SK-N-SH (cell line): Measurements from ENCODE around the gene CYREN. TPM values are rescaled to one million over a fixed set of nuclear protein-coding genes. Genes with fewer than 3 reads are reported as not detected.

Experiments
- CTCF ChIA-PET: fragments of 300-600, 350-600 bp; formaldehyde crosslinking; extraction: SDS; loops from one replicate; lab custom pipeline; 2021; lab: Yijun Ruan, JAX
- POLR2A ChIA-PET: fragments of 350-600 bp; sonication (Branson Sonifier 250); formaldehyde crosslinking; extraction: SDS; loops from one replicate; lab custom pipeline; 2020; ENCODE audit warnings: antibody characterized with exemption, inconsistent platforms; lab: Yijun Ruan, JAX
- DNase-seq: peaks from one replicate; pipeline ENCODE4 v3.0.0; 2012
- H2AFZ ChIP-seq: fragments of 200-600 bp; sonication (generic); 2 replicates; pipeline ENCODE4 v1.8.1; 2016; ENCODE audit warnings: antibody characterized with exemption, mild to moderate bottlenecking, low read depth
- H3F3A ChIP-seq: fragments of 200-600 bp; sonication (generic); replicated peaks from 2 replicates; pipeline ENCODE3; 2016; ENCODE audit warnings: antibody characterized with exemption, mild to moderate bottlenecking; ENCODE audit not compliant: insufficient read depth
- H3K27ac ChIP-seq, 2 experiments: fragments of 200-500 bp in 1 of 2; fragments of 200-600 bp in 1 of 2; sonication (Bioruptor generic) in 1 of 2; sonication (generic), shearing (Covaris generic) in 1 of 2; 2 replicates each; pipeline versions ENCODE4 v1.5.1 to v1.6.1; 2014 to 2016; ENCODE audit warnings: low read depth in 2 of 2, inconsistent platforms in 1 of 2, low read length in 1 of 2, mild to moderate bottlenecking in 1 of 2, mixed read lengths in 1 of 2
- H3K27me3 ChIP-seq: fragments of 200-600 bp; sonication (generic), shearing (Covaris generic); 2 replicates; pipeline ENCODE4 v1.6.1; 2016; ENCODE audit warnings: mixed run types; ENCODE audit not compliant: insufficient read depth
- H3K36me3 ChIP-seq, 2 experiments: fragments of 200-500 bp in 1 of 2; fragments of 200-600 bp in 1 of 2; sonication (Bioruptor generic) in 1 of 2; sonication (generic) in 1 of 2; replicated peaks in 1 of 2; 2 replicates each; pipeline versions ENCODE3 to v1.5.1; 2014 to 2016; ENCODE audit warnings: low read length in 1 of 2, mild to moderate bottlenecking in 1 of 2; ENCODE audit not compliant: insufficient read depth in 2 of 2, control insufficient read depth in 1 of 2
- H3K4me1 ChIP-seq, 2 experiments: fragments of 200-500 bp in 1 of 2; fragments of 200-600 bp in 1 of 2; sonication (Bioruptor generic) in 1 of 2; sonication (generic), shearing (Covaris generic) in 1 of 2; 2 replicates each; pipeline versions ENCODE4 v1.5.1 to v1.6.1; 2014 to 2016; ENCODE audit warnings: low read depth in 1 of 2, low read length in 1 of 2, mixed run types in 1 of 2; ENCODE audit not compliant: insufficient read depth in 2 of 2, control insufficient read depth in 1 of 2
- H3K4me2 ChIP-seq: fragments of 200-600 bp; sonication (generic), shearing (Covaris generic); 2 replicates; pipeline ENCODE4 v1.6.1; 2017; ENCODE audit warnings: mixed run types
- H3K4me3 ChIP-seq, 2 experiments: fragments of 200-500 bp in 1 of 2; fragments of 200-600 bp in 1 of 2; sonication (Bioruptor generic) in 1 of 2; sonication (generic), shearing (Covaris generic) in 1 of 2; 2 replicates each; pipeline versions ENCODE4 v1.5.1 to v1.8.1; 2014 to 2016; ENCODE audit warnings: low read depth in 2 of 2, inconsistent platforms in 1 of 2, low read length in 1 of 2, mild to moderate bottlenecking in 1 of 2, mixed read lengths in 1 of 2, moderate library complexity in 1 of 2
- H3K79me2 ChIP-seq: fragments of 200-600 bp; sonication (generic); 2 replicates; pipeline ENCODE4 v1.8.1; 2017; ENCODE audit warnings: mild to moderate bottlenecking; ENCODE audit not compliant: insufficient read depth
- H3K9ac ChIP-seq: fragments of 200-600 bp; sonication (generic); 2 replicates; pipeline ENCODE4 v1.6.1; 2017; ENCODE audit warnings: mixed run types
- H3K9me2 ChIP-seq: fragments of 200-600 bp; sonication (generic); 2 replicates; pipeline ENCODE4 v1.6.1; 2017; ENCODE audit warnings: mixed run types
- H3K9me3 ChIP-seq: fragments of 200-600 bp; sonication (generic); 2 replicates; pipeline ENCODE4 v1.6.1; 2017; ENCODE audit warnings: mixed run types, mild to moderate bottlenecking, moderate library complexity
- H4K20me1 ChIP-seq: fragments of 200-600 bp; sonication (generic); 2 replicates; pipeline ENCODE4 v1.6.1; 2017; ENCODE audit warnings: mild to moderate bottlenecking, mixed run types; ENCODE audit not compliant: insufficient read depth
- CHD2 ChIP-seq: fragments of 150-350 bp; IDR thresholded peaks from 2 replicates; pipeline ENCODE4 v1.6.1; 2018; ENCODE audit warnings: low read length; ENCODE audit not compliant: partially characterized antibody
- CTCF ChIP-seq: fragments of 200-600 bp; sonication (generic); IDR thresholded peaks from 2 replicates; pipeline ENCODE4 v1.6.1; 2017; ENCODE audit warnings: antibody characterized with exemption, mild to moderate bottlenecking, moderate library complexity
- ELF1 ChIP-seq: IDR thresholded peaks from 2 replicates; pipeline ENCODE4 v1.4.0; 2012
- EP300 ChIP-seq, 2 experiments: IDR thresholded peaks; 2 replicates each; pipeline versions ENCODE4 v1.4.0 to v1.6.1; 2012; ENCODE audit warnings: borderline replicate concordance in 1 of 2, low read depth in 1 of 2, low read length in 1 of 2
- EZH2phosphoT487 ChIP-seq: fragments of 200-600 bp; sonication (generic); IDR thresholded peaks from 2 replicates; pipeline ENCODE4 v1.6.1; 2017; ENCODE audit warnings: low read depth, mixed run types, mild to moderate bottlenecking, antibody characterized with exemption, moderate library complexity, borderline replicate concordance
- FOSL2 ChIP-seq: IDR thresholded peaks from 2 replicates; pipeline ENCODE4 v1.4.0; 2012; ENCODE audit warnings: low read depth, mild to moderate bottlenecking, moderate library complexity, borderline replicate concordance
- FOXJ3 ChIP-seq: sonication (generic); formaldehyde crosslinking; IDR thresholded peaks from 2 replicates; pipeline ENCODE4 v1.5.1; 2020; ENCODE audit warnings: mild to moderate bottlenecking, missing genetic modification reagents
- JUND ChIP-seq: IDR thresholded peaks from 2 replicates; pipeline ENCODE4 v1.4.0; 2012
- MAX ChIP-seq: IDR thresholded peaks from 2 replicates; pipeline ENCODE4 v1.4.0; 2012; ENCODE audit warnings: low read depth
- MEF2A ChIP-seq: IDR thresholded peaks from 2 replicates; pipeline ENCODE4 v1.4.0; 2012; ENCODE audit warnings: low read depth, borderline replicate concordance
- NFIC ChIP-seq: IDR thresholded peaks from 2 replicates; pipeline ENCODE4 v1.4.0; 2012; ENCODE audit warnings: borderline replicate concordance
- NRF1 ChIP-seq: IDR thresholded peaks from 2 replicates; pipeline ENCODE4 v1.6.1; 2012; ENCODE audit warnings: low read depth, mild to moderate bottlenecking, low read length
- PBX3 ChIP-seq: IDR thresholded peaks from 2 replicates; pipeline ENCODE4; 2012
- RAD21 ChIP-seq: IDR thresholded peaks from 2 replicates; pipeline ENCODE4 v1.6.1; 2012; ENCODE audit warnings: mild to moderate bottlenecking, low read length
- RCOR1 ChIP-seq: fragments of 150-350 bp; IDR thresholded peaks from 2 replicates; pipeline ENCODE4 v1.6.1; 2017; ENCODE audit warnings: antibody characterized with exemption, low read length
- RFX5 ChIP-seq: IDR thresholded peaks from 2 replicates; pipeline ENCODE4 v1.6.1; 2012; ENCODE audit warnings: mild to moderate bottlenecking, improper control_type of control experiment, low read length
- RXRA ChIP-seq: IDR thresholded peaks from 2 replicates; pipeline ENCODE4 v1.4.0; 2012; ENCODE audit warnings: low read depth, mild to moderate bottlenecking, borderline replicate concordance
- SMC3 ChIP-seq: IDR thresholded peaks from 2 replicates; pipeline ENCODE4 v1.6.1; 2012; ENCODE audit warnings: low read depth, low read length, improper control_type of control experiment
- TCF12 ChIP-seq: IDR thresholded peaks from 2 replicates; pipeline ENCODE4 v1.4.0; 2012
- TEAD4 ChIP-seq: IDR thresholded peaks from 2 replicates; pipeline ENCODE4 v1.4.0; 2012; ENCODE audit warnings: mild to moderate bottlenecking, borderline replicate concordance; ENCODE audit not compliant: insufficient read depth
- USF1 ChIP-seq: IDR thresholded peaks from 2 replicates; pipeline ENCODE4 v1.4.0; 2012; ENCODE audit warnings: low read depth, borderline replicate concordance
- USF2 ChIP-seq: fragments of 150-350 bp; IDR thresholded peaks from 2 replicates; pipeline ENCODE4 v1.6.1; 2017; ENCODE audit warnings: antibody characterized with exemption, low read length, low read depth, borderline replicate concordance
- WGBS: methylation state at CpG from one replicate; pipeline ENCODE4 v1.1.6; 2017; ENCODE audit warnings: low lambda C conversion rate; 5-methylcytosine and 5-hydroxymethylcytosine counted together
- polyA plus RNA-seq, 3 experiments: library from polyadenylated mRNA; depleted of rRNA; stranded (reverse); fragments of >200 nt; gene quantifications; 2 replicates each; pipeline ENCODE4 v1.2.3, GENCODE V29; 2012

The CYREN gene
- polyA plus RNA-seq, 1 of the 3 experiments (the other 2 are of a cell fraction), result 53.4 TPM

- TF ChIP-seq EP300 (IDR thresholded peaks at IDR 0.05; ENCODE audit: borderline replicate concordance in 1 of 2, low read depth in 1 of 2, low read length in 1 of 2), result no peak
- no peak for TF ChIP-seq NRF1
- TF ChIP-seq RFX5, result no peak
- TF ChIP-seq EZH2phosphoT487, result no peak
- TF ChIP-seq RXRA, result no peak
- no peak for TF ChIP-seq TCF12
- TF ChIP-seq SMC3, result no peak
Measured at GRCh38 chr7:135178364-135178763, 7.9 kb upstream of the CYREN start (continued).

- Histone ChIP-seq H3K27ac (no peak overlapping the region), H3K9me3 (peaks cover 23% of the 10 kb centered on the region), H3K4me2 (no peak overlapping the region), H3K4me1 (no peaks in the 10 kb centered on the region), H3K9me2 (no peaks in the 10 kb centered on the region), H4K20me1 (no peaks in the 10 kb centered on the region), H2AFZ (no peak overlapping the region), H3K79me2 (no peaks in the 10 kb centered on the region), H3K9ac (no peak overlapping the region), H3F3A (no peaks in the 10 kb centered on the region), H3K27me3 (no peaks in the 10 kb centered on the region)
- CTCF ChIA-PET, result interaction anchor here (1.1 to 6.1 kb wide), 2 partner anchors 7 to 32 kb away, joined by 3 to 36 read pairs; partner anchors contain the start of gene CYREN
- WGBS, result 73% methylated on average over 9 of the region's 9 CpGs
- no peak for TF ChIP-seq RXRA
- TF ChIP-seq CTCF, result no peak
- no peak for TF ChIP-seq RFX5
- no peak for TF ChIP-seq NFIC
- no peak for TF ChIP-seq MEF2A
- TF ChIP-seq NRF1, result no peak
- TF ChIP-seq RAD21, result no peak
- TF ChIP-seq EZH2phosphoT487, result no peak
- no peak for TF ChIP-seq ELF1
- TF ChIP-seq, all 33 proteins: peak for 0
- H3K4me3 ChIP-seq, result no peak overlapping the region
- POLR2A ChIA-PET, result no interaction called here
- no peaks in the 10 kb centered on the region for H3K36me3 ChIP-seq
- DNase-seq, result no peak
Measured at GRCh38 chr7:135177028-135177696, 6.7 kb upstream of the CYREN start.

- Histone ChIP-seq H3K9me3 (peaks cover 11% of the 10 kb centered on the region; the same call in 1 of the 2 replicates), H3K4me2 (no peak overlapping the region), H2AFZ (no peak overlapping the region), H3F3A (peaks cover 4% of the 10 kb centered on the region), H4K20me1 (no peaks in the 10 kb centered on the region), H3K4me1 (peaks cover 0 to 1% of the 10 kb centered on the region in 2 experiments; a peak in 1 of 4 replicates), H3K79me2 (no peaks in the 10 kb centered on the region), H3K27ac (no peak overlapping the region), H3K36me3 (no peaks in the 10 kb centered on the region), H3K9me2 (no peaks in the 10 kb centered on the region), H3K4me3 (no peak overlapping the region), H3K9ac (no peak overlapping the region), H3K27me3 (no peaks in the 10 kb centered on the region)
- 71% methylated on average over 6 of the region's 6 CpGs for WGBS
- DNase-seq, result no peak
- ChIA-PET CTCF (interaction anchor here (1.1 kb wide), 1 partner anchor 33 kb away, joined by 3 read pairs; no protein-coding TSS in a partner anchor), POLR2A (no interaction called here)
- TF ChIP-seq SMC3 (no peak), TEAD4 (no peak), RCOR1 (no peak), RXRA (no peak), USF1 (no peak), NFIC (no peak), USF2 (no peak), JUND (no peak), MAX (no peak), FOSL2 (no peak), PBX3 (no peak), FOXJ3 (CRISPR knock-in tag) (no peak), CHD2 (no peak)
Measured at GRCh38 chr7:135175931-135176330, 5.4 kb upstream of the CYREN start.
